ENCODE data around the gene APOM.
A peak's percentile ranks its signal among the peaks of the same experiment; 100 is the strongest.

The APOM gene

GRCh38 chr6:31658983-31659648, 3.4 kb downstream of the APOM start:
- DNase-seq = no peak

GRCh38 chr6:31659649-31660380, 4.1 kb downstream of the APOM start:
- DNase-seq = no peak

- DNase-seq = peak; percentile 14 to 40
These were observed 4.9 kb downstream of the APOM start, which contains the start of gene C6orf47 for GRCh38 chr6:31660381-31661261. Gene C6orf47 (minus strand): TSS chr6:31660778. CDS start chr6:31659947, 831 bp downstream.

- DNase-seq = no peak
These were observed 5.8 kb downstream of the APOM start for GRCh38 chr6:31661262-31662123.

GRCh38 chr6:31662124-31662723, 6.5 kb downstream of the APOM start:
- DNase-seq = no peak

GRCh38 chr6:31663126-31663960, 7.6 kb downstream of the APOM start:
- DNase-seq = no peak

- no peak for DNase-seq
These were observed 8.5 kb downstream of the APOM start for GRCh38 chr6:31663961-31664789.

GRCh38 chr6:31664790-31665500, 9.3 kb downstream of the APOM start, which contains the start of gene GPANK1:
Gene GPANK1 (minus strand): TSS chr6:31664997. CDS start chr6:31664478, 519 bp downstream.
- peak; percentile 71 to 73 for DNase-seq

GRCh38 chr6:31665501-31666336, 10.0 kb downstream of the APOM start, which contains the start of gene CSNK2B:
Gene CSNK2B (plus strand): TSS chr6:31666080. CDS start chr6:31666832, 752 bp downstream.
- DNase-seq = peak; percentile 96

GRCh38 chr6:31666337-31666965, 10.8 kb downstream of the APOM start:
- no peak for DNase-seq

- DNase-seq = no peak
These were observed 14.0 kb downstream of the APOM start, which contains the start of gene LY6G5B for GRCh38 chr6:31669676-31670075. Gene LY6G5B (plus strand): TSS chr6:31669976. CDS start chr6:31670951, 975 bp downstream.

- no peak for DNase-seq
These were observed 20.7 kb downstream of the APOM start for GRCh38 chr6:31676322-31676903.

GRCh38 chr6:31676904-31677303, 21.2 kb downstream of the APOM start:
- DNase-seq = no peak

GRCh38 chr6:31677955-31678354, 22.3 kb downstream of the APOM start:
- no peak for DNase-seq

GRCh38 chr6:31680226-31681134, 24.8 kb downstream of the APOM start, which contains the start of gene LY6G5C:
Gene LY6G5C (minus strand): TSS chr6:31681067. CDS start chr6:31680373, 694 bp downstream.
- peak; percentile 36 to 59 for DNase-seq
